OCI-LY7 (cell line): ENCODE data around the gene ABHD12B. TPM values are rescaled to one million over a fixed set of nuclear protein-coding genes. Genes with fewer than 3 reads are reported as not detected.

Experiments used
- BruUV-seq: library from RNA; stranded (reverse); fragments of 400-500 nt; replicated peaks from 2 replicates; lab custom pipeline; 2021; lab: Mats Ljungman, UMichigan
- CTCF ChIA-PET: fragments of 300-600 bp; sonication (Branson Sonifier 250); formaldehyde crosslinking; loops from one replicate; lab custom pipeline; 2022; ENCODE audit warnings: antibody characterized with exemption; ENCODE audit not compliant: unreplicated experiment; lab: Charles Lee
- POLR2A ChIA-PET: fragments of 300-600 bp; sonication (Branson Sonifier 250); formaldehyde crosslinking; loops from one replicate; lab custom pipeline; 2022; ENCODE audit warnings: antibody characterized with exemption; lab: Charles Lee
- DNase-seq: peaks from one replicate; pipeline ENCODE4 v3.0.0-alpha.2; 2015; ENCODE audit warnings: low spot score
- H2AFZ ChIP-seq: fragments of 200-600 bp; sonication (generic), shearing (Covaris generic); 2 replicates; pipeline ENCODE4 v1.6.1; 2014; ENCODE audit warnings: mild to moderate bottlenecking, antibody characterized with exemption, low read length, moderate library complexity
- H3K27ac ChIP-seq: fragments of 200-600 bp; sonication (generic); 2 replicates; pipeline ENCODE4 v1.5.1; 2014; ENCODE audit warnings: mixed run types, low read depth, mild to moderate bottlenecking, moderate library complexity, low read length, inconsistent platforms; ENCODE audit not compliant: poor library complexity, severe bottlenecking
- H3K36me3 ChIP-seq: fragments of 200-600 bp; sonication (generic); 2 replicates; pipeline ENCODE4 v1.6.1; 2014; ENCODE audit warnings: mild to moderate bottlenecking, antibody characterized with exemption, low read length, moderate library complexity, mixed read lengths; ENCODE audit not compliant: insufficient read depth
- H3K4me1 ChIP-seq: fragments of 200-600 bp; sonication (generic); 2 replicates; pipeline ENCODE4 v1.5.1; 2014; ENCODE audit warnings: mild to moderate bottlenecking, low read length; ENCODE audit not compliant: insufficient read depth, poor library complexity, severe bottlenecking
- H3K4me2 ChIP-seq: fragments of 200-600 bp; sonication (generic); 2 replicates; pipeline ENCODE4 v1.6.1; 2014; ENCODE audit warnings: mild to moderate bottlenecking, low read length
- H3K4me3 ChIP-seq: fragments of 200-600 bp; sonication (generic); 2 replicates; pipeline ENCODE4 v1.5.1; 2014; ENCODE audit warnings: mild to moderate bottlenecking, low read depth, low read length; ENCODE audit not compliant: poor library complexity, severe bottlenecking
- H3K79me2 ChIP-seq: fragments of 200-600 bp; sonication (generic); 2 replicates; pipeline ENCODE4 v1.6.1; 2016; ENCODE audit warnings: low read depth, mild to moderate bottlenecking, low read length, moderate library complexity, mixed read lengths; ENCODE audit not compliant: insufficient read depth
- H3K9me2 ChIP-seq: fragments of 200-600 bp; sonication (generic); 2 replicates; pipeline ENCODE4 v1.6.1; 2016; ENCODE audit warnings: mild to moderate bottlenecking, low read length, mixed read lengths; ENCODE audit not compliant: insufficient read depth
- H3K9me3 ChIP-seq: fragments of 200-600 bp; sonication (generic); 2 replicates; pipeline ENCODE4 v1.6.1; 2014; ENCODE audit warnings: mild to moderate bottlenecking, mixed run types, low read length, mixed read lengths
- H4K20me1 ChIP-seq: fragments of 200-600 bp; sonication (generic); 2 replicates; pipeline ENCODE4 v1.6.1; 2014; ENCODE audit warnings: mild to moderate bottlenecking, antibody characterized with exemption, low read length, moderate library complexity, mixed read lengths; ENCODE audit not compliant: insufficient read depth
- CTCF ChIP-seq: fragments of 200-600 bp; sonication (generic); conservative IDR thresholded peaks from 2 replicates; pipeline ENCODE4 v1.5.1; 2014; ENCODE audit warnings: mild to moderate bottlenecking, antibody characterized with exemption, low read length, moderate library complexity, mixed read lengths
- EZH2phosphoT487 ChIP-seq: fragments of 200-600 bp; sonication (generic); IDR thresholded peaks from 2 replicates; pipeline ENCODE4 v1.6.1; 2018; ENCODE audit warnings: low read depth, borderline replicate concordance, mild to moderate bottlenecking, mixed run types, antibody characterized with exemption, low read length, moderate library complexity, mixed read lengths
- intact Hi-C: fragments of 100-400 bp; cut with micrococcal nuclease; formaldehyde crosslinking; loops from one replicate; pipeline ENCODE4 v1.10.0; 2022; ENCODE audit not compliant: unreplicated experiment
- total RNA-seq, 2 experiments: library from RNA; depleted of rRNA in 1 of 2; stranded (reverse); fragments of >200 nt in 1 of 2; shearing (Covaris generic) in 1 of 2; gene quantifications; 2 replicates each; pipeline ENCODE4 v1.2.3, GENCODE V29; 2014 to 2022

Gene ABHD12B
- total RNA-seq, 2 experiments from 2014 or later, result 6.8 to 9.0 TPM

- H3K27ac ChIP-seq, result peak overlapping the region; percentile 80
- TF ChIP-seq EZH2phosphoT487, result no peak
- TF ChIP-seq CTCF, result no peak
- H4K20me1 ChIP-seq, result peaks cover 23% of the 10 kb centered on the region; the same call in 1 of the 2 replicates
- intact Hi-C loops, result loop anchor here (10.0 kb wide), 1 partner anchor 1228 kb away; the partner anchor contains the start of gene LRR1
- H2AFZ ChIP-seq, result no peak overlapping the region; the same call in 1 of the 2 replicates
- H3K36me3 ChIP-seq, result peaks cover 61% of the 10 kb centered on the region
- H3K9me2 ChIP-seq, result no peaks in the 10 kb centered on the region
- H3K4me1 ChIP-seq, result peaks cover 77% of the 10 kb centered on the region
- peak; percentile 71 for DNase-seq
- BruUV-seq, result no TSS peak
- H3K9me3 ChIP-seq, result no peaks in the 10 kb centered on the region
- ChIA-PET CTCF (interaction anchor here (0.8 to 3.7 kb wide), 3 partner anchors 30 to 46 kb away, joined by 3 to 24 read pairs (median 3); no protein-coding TSS in a partner anchor), POLR2A (interaction anchor here (0.6 to 18.3 kb wide), 10 partner anchors 13 to 511 kb away, joined by 3 to 404 read pairs (median 4); partner anchors contain the start of genes DMAC2L and L2HGDH)
- peak overlapping the region; percentile 94 for H3K4me2 ChIP-seq
- peaks cover 100% of the 10 kb centered on the region for H3K79me2 ChIP-seq
- H3K4me3 ChIP-seq, result peak overlapping the region; percentile 62
Observed at GRCh38 chr14:50823051-50823761, 48.6 kb upstream of the ABHD12B start.

GRCh38 chr14:50823762-50824636 is 47.9 kb upstream of the ABHD12B start:
- TF ChIP-seq CTCF (no peak), EZH2phosphoT487 (no peak)
- POLR2A ChIA-PET, result interaction anchor here (0.6 to 18.3 kb wide), 6 partner anchors 14 to 512 kb away, joined by 3 to 404 read pairs (median 20); partner anchors contain the start of genes DMAC2L and L2HGDH
- peak overlapping the region; percentile 62 for H3K4me3 ChIP-seq

More at GRCh38 chr14:50823762-50824636, 47.9 kb upstream of the ABHD12B start:
- Histone ChIP-seq H3K79me2 (peaks cover 100% of the 10 kb centered on the region), H4K20me1 (peaks cover 30% of the 10 kb centered on the region; the same call in 1 of the 2 replicates), H3K9me2 (no peaks in the 10 kb centered on the region), H3K9me3 (no peaks in the 10 kb centered on the region), H3K36me3 (peaks cover 53% of the 10 kb centered on the region), H3K4me1 (peaks cover 83% of the 10 kb centered on the region), H3K4me2 (peak overlapping the region; percentile 94), H2AFZ (no peak overlapping the region; the same call in 1 of the 2 replicates), H3K27ac (peak overlapping the region; percentile 80)
- no TSS peak for BruUV-seq
- intact Hi-C loops, result loop anchor here (10.0 kb wide), 1 partner anchor 1229 kb away; the partner anchor contains the start of gene LRR1
- peak; percentile 50 for DNase-seq
- CTCF ChIA-PET, result interaction anchor here (3.7 kb wide), 1 partner anchor 31 kb away, joined by 24 read pairs; no protein-coding TSS in a partner anchor
